Mucosa of rectum (tissue), 2 donors: ENCODE data around the gene HOXA5.

ENCODE experiments used
- H3K27ac ChIP-seq, 2 donors: one replicate each; pipeline ENCODE4 v1.7.0; 2013; ENCODE audit warnings: inconsistent platforms in 2 of 2, low read depth in 2 of 2, low read length in 2 of 2
- H3K27me3 ChIP-seq, 2 donors: one replicate each; pipeline ENCODE4 v1.7.0; 2013; ENCODE audit warnings: low read length in 2 of 2; ENCODE audit not compliant: control insufficient read depth in 2 of 2, insufficient read depth in 2 of 2
- H3K36me3 ChIP-seq, 2 donors: one replicate each; pipeline ENCODE4 v1.7.0; 2013; ENCODE audit warnings: low read length in 2 of 2; ENCODE audit not compliant: control insufficient read depth in 2 of 2, insufficient read depth in 2 of 2
- H3K4me1 ChIP-seq, 2 donors: one replicate each; pipeline ENCODE4 v1.7.0; 2013; ENCODE audit warnings: low read length in 2 of 2, mild to moderate bottlenecking in 1 of 2; ENCODE audit not compliant: control insufficient read depth in 2 of 2, insufficient read depth in 2 of 2
- H3K4me3 ChIP-seq, 2 donors: one replicate each; pipeline ENCODE4 v1.7.0; 2013; ENCODE audit warnings: low read length in 2 of 2
- H3K9ac ChIP-seq, 2 donors: one replicate each; pipeline ENCODE4 v1.7.0; 2013; ENCODE audit warnings: low read length in 2 of 2, low read depth in 1 of 2, mild to moderate bottlenecking in 1 of 2
- H3K9me3 ChIP-seq, 2 donors: one replicate each; pipeline ENCODE4 v1.7.0; 2013; ENCODE audit warnings: low read length in 2 of 2; ENCODE audit not compliant: control insufficient read depth in 2 of 2
- donor health status: healthy.
- donor health status: Normal muscosa, but diverticular disease.

The HOXA5 gene

DNA sequence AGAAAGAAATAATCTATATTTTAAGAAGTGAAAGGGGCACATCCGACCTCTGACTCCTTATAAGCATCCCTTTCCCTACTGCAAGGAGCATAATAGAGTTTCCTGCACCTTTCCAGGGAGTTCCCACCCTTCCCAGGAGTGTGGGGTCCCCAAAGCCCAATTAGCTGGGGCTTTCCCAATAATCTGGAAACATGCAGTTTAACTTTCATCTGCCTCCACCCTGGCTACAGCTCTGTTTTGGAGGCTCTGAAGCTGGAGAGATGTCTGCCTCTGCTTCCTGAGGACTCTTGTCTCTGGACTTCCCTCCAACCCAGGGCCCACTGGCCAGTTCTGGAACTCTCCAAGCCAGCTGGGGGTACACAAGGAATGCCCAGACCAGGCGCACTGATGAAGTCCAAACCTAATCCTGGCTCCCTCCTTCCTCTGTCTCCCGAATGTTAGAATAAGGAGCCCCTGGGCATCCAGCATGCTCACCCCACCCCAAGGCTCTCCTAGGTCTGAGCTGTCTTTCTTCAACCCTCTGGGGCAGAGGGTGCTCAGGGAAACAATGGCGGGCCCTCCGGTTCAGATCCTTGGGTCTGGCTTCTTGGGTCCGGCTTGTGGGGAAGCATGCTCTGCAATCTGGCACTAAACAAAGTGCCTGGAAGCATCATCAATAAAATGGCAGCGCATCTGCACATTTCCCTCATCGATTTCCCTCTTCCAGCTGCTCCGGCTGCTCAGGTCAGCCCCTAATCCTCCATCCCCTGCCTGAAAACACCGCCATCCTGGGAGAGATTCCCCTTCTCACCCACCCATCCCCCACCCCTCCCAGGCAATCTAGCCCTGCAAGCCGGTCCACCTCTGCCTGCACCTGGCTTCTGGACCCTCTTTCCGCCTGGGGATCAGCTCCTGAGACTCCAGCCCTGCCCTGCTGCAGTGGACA is 26.3 kb downstream of the HOXA5 start:
- H3K4me1 ChIP-seq: peaks cover 54 to 79% of the 10 kb centered on the region in 2 donors
- H3K27me3 ChIP-seq: no peaks in the 10 kb centered on the region
- H3K27ac ChIP-seq: peak overlapping the region; percentile 88 to 92
- peak overlapping the region; percentile 57 to 69 for H3K4me3 ChIP-seq
- peak overlapping the region; percentile 63 to 86 for H3K9ac ChIP-seq
- no peaks in the 10 kb centered on the region for H3K9me3 ChIP-seq
- H3K36me3 ChIP-seq: peaks cover 0 to 2% of the 10 kb centered on the region in 2 donors

DNA sequence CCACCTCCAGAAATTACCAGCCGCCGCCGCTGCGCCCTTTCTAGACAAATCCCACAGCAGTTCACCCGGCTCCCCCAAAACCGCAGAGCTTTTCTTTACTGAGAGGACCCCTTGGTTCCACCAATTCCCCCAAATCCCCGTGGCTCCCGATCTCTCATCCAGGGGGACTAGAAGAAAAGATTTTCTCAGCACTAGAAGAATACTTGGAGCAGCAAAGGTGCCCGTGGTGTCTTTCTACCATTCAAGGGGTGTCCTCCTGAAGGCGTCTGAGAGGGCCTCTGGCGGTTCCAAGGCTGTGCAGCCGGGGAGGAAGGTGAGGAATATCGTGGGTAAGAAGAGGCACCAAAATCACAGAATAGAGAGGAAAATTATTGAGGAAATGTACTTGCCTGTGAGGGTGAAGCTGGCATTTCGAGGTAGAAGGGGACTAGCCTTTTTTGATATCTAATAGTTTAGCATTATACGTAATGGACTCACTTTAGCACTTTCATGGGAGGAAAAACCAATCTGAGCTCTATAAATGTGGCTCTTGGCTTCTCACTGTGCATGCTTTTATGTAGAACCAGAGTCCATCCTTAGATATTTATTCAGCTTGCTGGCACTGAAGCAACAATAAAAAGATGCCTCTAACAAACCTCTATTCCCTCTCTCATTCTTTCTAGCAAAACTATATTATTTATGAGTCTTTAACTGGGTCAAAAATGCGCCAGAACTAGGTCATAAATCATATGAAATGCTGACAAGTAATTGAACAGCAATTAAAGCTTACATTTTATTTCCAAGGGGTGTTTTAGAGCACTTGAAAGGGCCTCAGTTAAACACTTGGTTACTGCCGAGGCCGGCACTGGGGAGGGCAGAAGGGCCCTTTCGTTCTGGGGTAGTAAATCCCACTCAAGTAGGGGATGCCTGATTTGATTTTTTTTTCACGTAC is 27.2 kb downstream of the HOXA5 start:
- Histone ChIP-seq H3K27me3 (no peaks in the 10 kb centered on the region), H3K4me3 (peak overlapping the region; percentile 68 to 69), H3K4me1 (peaks cover 61 to 77% of the 10 kb centered on the region in 2 donors), H3K9ac (peak overlapping the region; percentile 75 to 86), H3K9me3 (no peaks in the 10 kb centered on the region), H3K36me3 (peaks cover 0 to 2% of the 10 kb centered on the region in 2 donors), H3K27ac (peak overlapping the region; percentile 88 to 92)

DNA sequence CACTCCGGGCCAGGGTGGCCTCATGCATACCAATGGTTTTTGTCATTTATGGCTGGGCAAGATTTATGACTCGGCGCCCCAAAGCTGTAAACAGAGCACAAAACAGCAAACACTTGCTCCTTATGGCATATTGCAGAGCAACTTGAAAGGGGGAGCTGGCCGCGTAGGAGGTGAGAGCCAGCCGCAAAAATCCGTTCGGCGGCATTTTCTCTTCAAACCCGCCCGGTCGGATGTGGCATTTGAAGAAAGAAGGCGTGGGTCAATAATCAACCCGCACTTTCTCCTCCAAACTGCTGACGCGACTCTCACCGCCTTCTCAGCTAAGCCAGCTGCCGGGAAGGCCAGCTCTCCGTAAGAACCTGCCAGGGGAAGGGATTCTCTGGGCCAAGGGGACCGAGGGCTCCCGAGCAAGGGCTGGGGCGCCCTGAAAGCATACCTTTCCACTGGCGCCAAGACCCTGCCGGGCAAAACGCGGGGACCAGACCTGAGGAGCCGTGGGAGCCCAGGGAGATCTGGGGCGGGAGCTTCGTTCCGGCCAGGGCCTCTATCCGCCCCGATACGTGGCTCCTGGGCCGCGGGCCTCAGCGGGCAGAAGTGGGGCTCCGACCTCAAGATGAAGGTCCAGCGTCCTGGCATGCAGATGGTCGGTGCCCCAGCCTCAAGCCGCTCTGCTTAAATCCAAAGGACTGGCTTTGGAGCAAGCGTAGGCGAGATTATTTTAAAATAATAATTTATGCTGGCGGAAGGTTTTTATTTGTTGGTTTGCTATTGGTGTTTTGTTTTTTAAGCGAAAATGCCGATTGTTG is 28.1 kb downstream of the HOXA5 start:
- H3K27me3 ChIP-seq: no peaks in the 10 kb centered on the region

DNA sequence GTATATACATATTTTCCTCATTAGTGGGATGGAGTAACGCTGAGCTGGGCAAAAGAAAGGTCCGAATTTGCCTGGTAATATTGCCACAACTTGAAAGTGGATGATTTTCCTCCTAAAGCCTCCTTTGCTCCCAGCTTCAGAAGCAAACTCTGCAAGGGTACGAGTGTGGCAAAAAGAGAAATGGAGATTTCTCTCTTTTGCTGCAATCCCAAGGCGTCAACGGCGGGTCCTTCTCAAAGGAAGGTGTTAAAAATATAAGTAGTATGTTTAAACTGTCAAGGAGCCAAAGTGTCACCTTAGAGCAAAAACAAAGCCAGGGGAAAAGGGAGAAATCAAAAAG is 28.6 kb downstream of the HOXA5 start:
- peak overlapping the region; percentile 88 to 92 for H3K27ac ChIP-seq
- H3K9ac ChIP-seq: peak overlapping the region; percentile 75 to 86
- H3K4me1 ChIP-seq: peaks cover 63 to 78% of the 10 kb centered on the region in 2 donors
- peaks cover 2 to 3% of the 10 kb centered on the region in 2 donors for H3K36me3 ChIP-seq
- H3K9me3 ChIP-seq: no peaks in the 10 kb centered on the region
- H3K4me3 ChIP-seq: peak overlapping the region; percentile 68 to 69
- no peaks in the 10 kb centered on the region for H3K27me3 ChIP-seq

More for the DNA sequence above, 28.1 kb downstream of the HOXA5 start:
- Histone ChIP-seq H3K9ac (peak overlapping the region; percentile 75 to 86), H3K36me3 (peaks cover 0 to 2% of the 10 kb centered on the region in 2 donors), H3K27ac (peak overlapping the region; percentile 88 to 92), H3K9me3 (no peaks in the 10 kb centered on the region), H3K4me3 (peak overlapping the region; percentile 68 to 69), H3K4me1 (peaks cover 62 to 77% of the 10 kb centered on the region in 2 donors)

DNA sequence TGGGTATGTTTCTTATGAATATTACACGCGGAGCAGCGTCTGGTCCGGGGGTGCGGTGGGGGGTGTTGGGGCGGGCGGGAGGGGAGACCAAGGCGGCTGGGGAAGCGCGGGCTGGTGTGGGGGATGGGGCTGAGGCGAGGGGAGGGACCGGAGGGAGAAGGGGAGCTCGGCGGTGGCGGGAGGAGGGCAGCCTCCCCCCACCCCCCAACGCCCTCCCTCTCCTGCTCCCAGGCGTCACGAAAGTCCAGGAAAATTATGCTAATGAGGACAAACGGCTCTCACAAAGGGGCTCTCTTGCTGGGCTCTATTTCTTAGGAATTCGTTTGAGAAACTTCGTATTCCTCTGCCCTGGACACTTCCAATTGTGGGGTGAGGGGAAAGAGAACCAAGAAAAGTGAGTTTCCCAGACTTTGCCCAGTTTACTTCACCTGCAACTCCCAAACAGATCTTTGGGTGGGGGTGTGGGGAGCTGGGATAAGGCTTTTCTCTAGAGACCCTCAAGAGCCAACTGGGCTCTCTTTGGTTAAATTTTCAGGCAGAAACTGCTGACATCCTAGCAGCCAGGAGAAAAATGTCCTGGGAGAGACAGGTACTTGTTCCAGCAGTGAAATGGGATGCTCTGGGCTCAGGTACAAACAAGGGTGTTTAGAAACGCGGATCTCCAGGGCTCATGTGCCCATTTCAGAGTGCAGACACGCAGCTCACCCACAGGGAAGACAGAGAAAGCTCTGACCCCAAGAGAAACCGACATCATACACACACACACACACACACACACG is 29.3 kb downstream of the HOXA5 start:
- no peaks in the 10 kb centered on the region for H3K27me3 ChIP-seq
- H3K36me3 ChIP-seq: peaks cover 3 to 7% of the 10 kb centered on the region in 2 donors
- peak overlapping the region; percentile 68 to 84 for H3K9ac ChIP-seq
- peak overlapping the region; percentile 84 to 88 for H3K27ac ChIP-seq
- H3K4me3 ChIP-seq: peak overlapping the region; percentile 56 to 61
- H3K9me3 ChIP-seq: no peaks in the 10 kb centered on the region
- peaks cover 66 to 78% of the 10 kb centered on the region in 2 donors for H3K4me1 ChIP-seq

DNA sequence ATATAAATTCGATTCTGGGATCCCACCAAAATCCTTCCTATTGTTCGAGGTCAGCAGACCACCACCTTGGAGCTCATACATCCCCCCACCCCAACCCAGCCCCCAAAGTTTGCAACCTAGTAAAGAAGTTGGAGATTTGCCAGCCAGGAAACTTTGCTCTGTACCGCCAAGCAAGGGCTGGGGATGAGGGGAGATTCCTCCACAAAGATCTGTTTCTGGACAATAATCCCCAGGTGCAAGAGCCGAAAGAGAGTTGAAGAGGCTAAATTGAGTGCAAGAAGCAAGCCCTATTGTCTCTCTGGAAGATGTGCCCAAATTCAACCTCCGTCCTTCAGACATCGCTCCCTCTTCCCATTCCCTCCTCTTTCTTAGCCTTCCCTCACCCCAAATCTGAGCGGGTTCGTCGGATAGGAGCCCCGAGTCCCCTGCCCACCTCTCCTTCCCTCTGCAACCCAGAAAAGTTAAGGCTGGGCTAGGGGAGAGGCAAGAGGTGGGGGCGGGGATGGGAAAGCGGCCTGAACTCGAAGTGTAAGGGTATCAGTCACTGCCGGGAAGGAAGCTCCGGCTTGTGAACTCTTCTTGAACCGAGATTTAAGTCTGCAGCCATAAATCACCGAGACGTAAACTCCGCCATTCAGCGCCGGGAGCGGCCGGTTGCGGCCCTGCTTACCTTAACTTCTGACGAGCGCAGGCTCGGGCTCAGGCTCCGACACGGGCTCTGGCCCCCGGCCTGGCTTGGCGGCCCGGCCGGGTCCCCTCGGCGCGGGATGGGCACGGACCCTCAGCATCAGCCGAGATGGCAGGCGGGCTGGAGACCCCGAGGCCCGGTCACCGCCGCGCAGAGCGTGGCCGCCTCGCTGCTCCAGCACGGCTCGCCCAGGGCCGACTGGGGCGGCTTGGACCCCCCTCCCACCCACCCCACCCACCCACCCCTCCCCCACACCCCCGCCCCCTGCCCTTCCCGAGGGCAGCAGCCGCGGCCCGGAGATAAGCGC is 30.2 kb downstream of the HOXA5 start:
- Histone ChIP-seq H3K9me3 (no peaks in the 10 kb centered on the region), H3K36me3 (peaks cover 3 to 10% of the 10 kb centered on the region in 2 donors), H3K27ac (peak overlapping the region; percentile 84 to 88), H3K27me3 (no peaks in the 10 kb centered on the region), H3K4me1 (peaks cover 63 to 79% of the 10 kb centered on the region in 2 donors), H3K9ac (peak overlapping the region; percentile 65 to 71), H3K4me3 (peak overlapping the region; percentile 65)

DNA sequence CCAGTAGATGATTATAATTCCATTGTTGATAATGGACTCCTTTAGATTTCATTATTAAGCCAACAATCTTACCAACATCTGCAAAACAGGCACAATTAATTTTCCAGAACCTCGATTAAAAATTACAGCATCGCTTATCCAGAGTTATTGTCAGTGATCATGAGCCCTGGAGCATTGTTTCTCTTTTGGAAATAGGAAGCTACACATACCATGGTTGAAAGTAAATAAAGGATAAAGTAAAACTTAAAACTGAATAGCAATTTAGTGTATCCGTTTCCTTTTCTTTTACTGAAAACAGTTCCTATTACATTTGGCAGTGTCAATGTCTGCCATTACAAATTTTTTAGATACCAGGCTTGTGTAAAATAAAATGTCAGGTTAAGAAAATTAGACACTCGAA is 31.1 kb downstream of the HOXA5 start:
- Histone ChIP-seq H3K27me3 (no peaks in the 10 kb centered on the region), H3K9ac (peak overlapping the region in 1 of 2 donors; percentile 10)

DNA sequence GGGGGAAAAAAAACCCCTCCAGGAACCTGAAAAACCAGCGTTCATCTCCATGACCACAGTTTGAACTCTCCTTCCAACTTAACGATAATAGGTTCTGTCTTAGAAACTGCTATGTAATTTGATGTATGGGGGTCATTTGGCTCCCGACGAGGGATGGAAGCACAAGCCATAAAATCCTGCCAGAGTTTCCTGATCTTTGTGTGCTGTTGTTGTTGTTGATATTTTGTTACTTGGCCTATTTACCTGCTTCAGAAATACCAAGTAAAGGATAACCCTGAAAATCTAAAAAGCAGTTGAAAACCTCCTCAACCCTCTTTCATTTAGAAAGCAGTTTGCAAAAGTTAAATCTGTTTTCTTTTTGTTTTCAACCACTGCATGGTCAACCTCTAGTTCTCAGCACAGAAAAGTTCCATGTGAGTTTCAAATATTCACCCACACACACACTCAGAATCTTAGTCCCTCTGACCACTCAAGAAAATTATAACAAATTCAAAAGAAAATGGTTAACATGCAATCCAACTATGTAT is 31.7 kb downstream of the HOXA5 start:
- H3K36me3 ChIP-seq: peaks cover 3 to 10% of the 10 kb centered on the region in 2 donors
- no peaks in the 10 kb centered on the region for H3K27me3 ChIP-seq
- peak overlapping the region in 1 of 2 donors; percentile 16 for H3K4me3 ChIP-seq
- peak overlapping the region; percentile 10 to 36 for H3K9ac ChIP-seq
- peaks cover 58 to 71% of the 10 kb centered on the region in 2 donors for H3K4me1 ChIP-seq
- H3K9me3 ChIP-seq: no peaks in the 10 kb centered on the region
- H3K27ac ChIP-seq: peak overlapping the region; percentile 73 to 79

More for the DNA sequence above, 31.1 kb downstream of the HOXA5 start:
- Histone ChIP-seq H3K9me3 (no peaks in the 10 kb centered on the region), H3K27ac (peak overlapping the region; percentile 73 to 79), H3K36me3 (peaks cover 3 to 10% of the 10 kb centered on the region in 2 donors), H3K4me1 (peaks cover 62 to 77% of the 10 kb centered on the region in 2 donors), H3K4me3 (no peak overlapping the region)
